Small intestine (tissue), 7 donors: Measurements from ENCODE around the gene URGCP. TPM values are rescaled to one million over a fixed set of nuclear protein-coding genes. Genes with fewer than 3 reads are reported as not detected.

ENCODE experiments used
- DNase-seq, 2 donors: peaks; one replicate each; pipeline versions ENCODE4 v3.0.0 to v3.0.0-alpha.2; 2013
- FAIRE-seq: peaks from 2 replicates; lab custom pipeline; 2012; peaks lifted over from hg19 to GRCh38; lab: Jason Lieb, UNC
- H3K27ac ChIP-seq, 3 donors: one replicate each; pipeline ENCODE4 v1.5.1; 2013; ENCODE audit warnings: low read length in 2 of 3, mild to moderate bottlenecking in 2 of 3, control low read depth in 1 of 3, inconsistent platforms in 1 of 3, low read depth in 1 of 3, moderate library complexity in 1 of 3
- H3K27me3 ChIP-seq, 3 donors: one replicate each; pipeline ENCODE4 v1.6.1; 2013; ENCODE audit warnings: low read length in 3 of 3, inconsistent platforms in 1 of 3; ENCODE audit not compliant: control insufficient read depth in 3 of 3, insufficient read depth in 3 of 3
- H3K36me3 ChIP-seq, 3 donors: one replicate each; pipeline ENCODE4 v1.6.1; 2013; ENCODE audit warnings: low read length in 3 of 3, inconsistent platforms in 1 of 3, low read depth in 1 of 3, mild to moderate bottlenecking in 1 of 3, moderate library complexity in 1 of 3; ENCODE audit not compliant: control insufficient read depth in 3 of 3, insufficient read depth in 2 of 3
- H3K4me1 ChIP-seq, 3 donors: one replicate each; pipeline ENCODE4 v1.6.1; 2013; ENCODE audit warnings: low read length in 2 of 3, inconsistent platforms in 1 of 3, low read depth in 1 of 3, mild to moderate bottlenecking in 1 of 3, moderate library complexity in 1 of 3; ENCODE audit not compliant: control insufficient read depth in 3 of 3, insufficient read depth in 2 of 3
- H3K4me3 ChIP-seq, 3 donors: one replicate each; pipeline ENCODE4 v1.5.1; 2013; ENCODE audit warnings: low read length in 3 of 3, control low read depth in 1 of 3, inconsistent platforms in 1 of 3, low read depth in 1 of 3, mild to moderate bottlenecking in 1 of 3, moderate library complexity in 1 of 3
- H3K9me3 ChIP-seq, 2 donors: one replicate each; pipeline ENCODE4 v1.6.1; 2013; ENCODE audit warnings: low read depth in 1 of 2, low read length in 1 of 2; ENCODE audit not compliant: control insufficient read depth in 2 of 2, insufficient read depth in 1 of 2
- WGBS, 3 donors: extraction: QIAGEN DNeasy Blood & Tissue Kit; methylation state at CpG; one replicate each; pipeline ENCODE4 v1.1.7; 2013; 5-methylcytosine and 5-hydroxymethylcytosine counted together
- polyA plus RNA-seq, 4 donors: library from polyadenylated mRNA; stranded (reverse) in 3 of 4; unstranded in 1 of 4; fragments of 200-250 nt in 3 of 4; fragments of 120-200 nt in 1 of 4; gene quantifications; one replicate each; pipeline versions ENCODE4 v1.2.1 to v1.2.3, GENCODE V29; 2013
- donor health status: healthy with polysubstance abuse.
- donor health status: control.
- donor health status: control.
- donor health status: Bipolar disorder and iron deficiency.
- donor health status: healthy.

The URGCP gene
- polyA plus RNA-seq, 4 donors, result 22.5 to 56.4 (median 45.8) TPM

GRCh38 chr7:43869006-43869866, 37.2 kb downstream of the URGCP start, which contains the start of gene MRPS24:
MRPS24 (minus strand) TSS chr7:43869517; CDS start chr7:43869495, 22 bp downstream.
- Histone ChIP-seq H3K9me3 (no peaks in the 10 kb centered on the region), H3K4me1 (peaks cover 6 to 27% (median 12%) of the 10 kb centered on the region in 3 donors), H3K27ac (peak within 1 kb of the TSS in 2 of 3 donors; percentile 56 to 94), H3K36me3 (peaks cover 4 to 25% (median 5%) of the 10 kb centered on the region in 3 donors), H3K4me3 (peak within 1 kb of the TSS; percentile 68 to 96 (median 87)), H3K27me3 (no peaks in the 10 kb centered on the region)
- DNase-seq (peak; percentile 95 to 98), FAIRE-seq (no peak)
- 1% methylated on average over 58 to 81 of the region's 81 CpGs for WGBS, 3 donors

DNA sequence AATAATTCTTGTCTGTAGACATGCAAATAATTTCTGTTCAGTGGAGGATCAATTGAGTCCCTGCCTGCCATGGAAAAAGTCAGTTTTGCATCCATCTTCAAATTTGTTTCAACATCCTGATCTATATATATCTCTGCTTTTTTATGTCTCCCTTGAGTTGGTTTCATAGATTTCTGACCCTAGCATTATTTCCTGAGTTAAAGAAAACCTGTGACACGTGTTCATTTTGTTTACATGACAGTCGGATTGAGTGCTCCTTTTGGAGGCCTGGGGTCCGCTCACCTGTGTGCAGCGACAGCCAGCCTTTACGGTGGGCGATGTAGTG, 37.8 kb downstream of the URGCP start:
- peaks cover 4 to 21% (median 5%) of the 10 kb centered on the region in 3 donors for H3K36me3 ChIP-seq
- H3K27me3 ChIP-seq, result no peaks in the 10 kb centered on the region
- DNase-seq (peak in 1 of 2 donors; percentile 43), FAIRE-seq (no peak)
- H3K4me3 ChIP-seq, result peak overlapping the region; percentile 68 to 96 (median 87)
- WGBS, 3 donors, result 0 to 3% (median 0%) methylated on average over 6 of the region's 6 CpGs
- H3K9me3 ChIP-seq, result no peaks in the 10 kb centered on the region
- peak overlapping the region in 2 of 3 donors; percentile 2 to 77 for H3K27ac ChIP-seq
- H3K4me1 ChIP-seq, result peaks cover 6 to 23% (median 12%) of the 10 kb centered on the region in 3 donors

GRCh38 chr7:43868181-43868580, 38.2 kb downstream of the URGCP start:
- peak in 1 of 2 donors; percentile 34 for DNase-seq
- Histone ChIP-seq H3K27ac (no peak overlapping the region), H3K4me3 (peak overlapping the region in 1 of 3 donors; percentile 68), H3K36me3 (peaks cover 4 to 21% (median 5%) of the 10 kb centered on the region in 3 donors), H3K9me3 (no peaks in the 10 kb centered on the region), H3K27me3 (no peaks in the 10 kb centered on the region), H3K4me1 (peaks cover 6 to 21% (median 9%) of the 10 kb centered on the region in 3 donors)
- no peak for FAIRE-seq
- 31 to 53% (median 40%) methylated on average over 7 of the region's 7 CpGs for WGBS, 3 donors

DNA sequence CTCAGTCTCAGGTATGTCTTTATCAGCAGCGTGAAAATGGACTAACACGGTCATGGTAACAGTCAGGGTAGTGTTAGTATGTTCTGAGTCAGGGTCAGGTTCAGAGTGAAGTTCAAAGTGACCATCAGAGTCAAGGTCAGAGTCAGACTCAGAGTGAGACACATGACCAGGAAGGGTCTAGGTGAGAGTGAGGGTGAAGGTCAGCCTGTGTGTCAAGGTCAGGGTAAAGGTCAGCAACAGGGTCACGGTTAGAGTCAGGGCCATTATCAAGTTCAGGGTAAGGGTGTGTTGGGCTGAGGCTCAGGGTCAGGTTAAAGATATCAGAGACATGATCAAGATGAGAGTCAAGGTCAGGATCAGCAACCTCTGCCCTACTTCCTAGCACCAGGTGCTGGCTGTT, 41.1 kb downstream of the URGCP start:
- FAIRE-seq (no peak), DNase-seq (no peak)
- 86 to 95% (median 90%) methylated on average over 3 of the region's 3 CpGs for WGBS, 3 donors
- H3K27me3 ChIP-seq, result no peaks in the 10 kb centered on the region
- no peak overlapping the region for H3K27ac ChIP-seq
- peaks cover 4 to 21% (median 5%) of the 10 kb centered on the region in 3 donors for H3K36me3 ChIP-seq
- no peaks in the 10 kb centered on the region for H3K9me3 ChIP-seq
- no peak overlapping the region for H3K4me3 ChIP-seq
- peaks cover 0 to 9% (median 5%) of the 10 kb centered on the region in 3 donors for H3K4me1 ChIP-seq

DNA sequence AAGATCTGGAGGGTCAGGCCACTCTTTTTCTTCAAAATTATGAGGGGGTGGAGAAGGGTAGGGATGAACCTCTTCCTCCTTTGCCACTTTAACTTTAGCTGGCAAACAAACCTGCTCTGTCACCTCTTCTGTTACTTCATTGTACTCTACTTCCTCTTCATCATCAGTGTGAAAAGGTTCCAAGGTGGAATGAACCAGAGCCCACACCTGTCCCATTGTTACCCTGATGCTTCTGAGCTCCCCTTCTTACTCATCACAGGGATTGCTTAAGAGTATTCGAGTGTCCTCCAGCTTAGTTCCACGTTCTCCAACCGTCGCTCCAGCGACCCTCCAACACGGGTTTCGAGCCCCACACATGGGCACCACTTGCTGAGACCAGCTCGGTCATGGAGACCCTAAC, 42.3 kb downstream of the URGCP start:
- H3K4me3 ChIP-seq, result no peak overlapping the region
- peaks cover 4 to 21% (median 5%) of the 10 kb centered on the region in 3 donors for H3K36me3 ChIP-seq
- H3K4me1 ChIP-seq, result peaks cover 0 to 5% (median 3%) of the 10 kb centered on the region in 3 donors
- FAIRE-seq (no peak), DNase-seq (no peak)
- 89 to 94% (median 94%) methylated on average over 8 of the region's 8 CpGs for WGBS, 3 donors
- H3K9me3 ChIP-seq, result no peaks in the 10 kb centered on the region
- H3K27me3 ChIP-seq, result no peaks in the 10 kb centered on the region
- no peak overlapping the region for H3K27ac ChIP-seq

GRCh38 chr7:43856996-43857395, 49.4 kb downstream of the URGCP start:
- no peaks in the 10 kb centered on the region for H3K27me3 ChIP-seq
- no peaks in the 10 kb centered on the region for H3K9me3 ChIP-seq
- no peak for FAIRE-seq
- 68 to 81% (median 79%) methylated on average over 1 of the region's 1 CpG for WGBS, 3 donors
- no peak overlapping the region for H3K27ac ChIP-seq
- no peaks in the 10 kb centered on the region for H3K36me3 ChIP-seq
- H3K4me1 ChIP-seq, result no peaks in the 10 kb centered on the region
- no peak overlapping the region for H3K4me3 ChIP-seq
- no peak for DNase-seq

DNA sequence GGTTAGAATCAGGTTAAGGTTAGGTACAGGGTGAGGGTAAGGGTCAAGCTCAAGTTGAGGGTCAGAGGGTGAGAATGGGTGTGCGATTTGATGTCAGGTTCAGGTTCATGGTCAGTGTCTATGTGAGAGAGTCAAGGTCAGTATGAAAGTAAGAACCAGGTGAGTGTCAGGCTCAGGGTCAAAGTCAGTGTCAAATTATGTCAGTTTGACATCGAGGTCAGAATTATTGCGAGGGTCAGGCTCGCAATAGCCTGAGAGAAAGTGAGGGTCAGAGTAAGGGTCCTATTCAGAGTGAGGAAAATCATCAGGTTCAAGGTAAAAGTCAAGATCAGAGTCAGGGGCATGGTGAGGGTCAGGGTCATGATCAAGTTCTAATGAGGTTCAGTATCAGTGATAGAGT, 50.1 kb downstream of the URGCP start:
- H3K36me3 ChIP-seq, result no peaks in the 10 kb centered on the region
- no peak overlapping the region for H3K27ac ChIP-seq
- WGBS, 3 donors, result 90 to 94% (median 90%) methylated on average over 4 of the region's 4 CpGs
- H3K9me3 ChIP-seq, result no peaks in the 10 kb centered on the region
- H3K4me3 ChIP-seq, result no peak overlapping the region
- DNase-seq (no peak), FAIRE-seq (no peak)
- H3K27me3 ChIP-seq, result no peaks in the 10 kb centered on the region
- no peaks in the 10 kb centered on the region for H3K4me1 ChIP-seq

GRCh38 chr7:43855176-43855575, 51.2 kb downstream of the URGCP start:
- no peak overlapping the region for H3K4me3 ChIP-seq
- H3K27ac ChIP-seq, result no peak overlapping the region
- H3K36me3 ChIP-seq, result no peaks in the 10 kb centered on the region
- no peaks in the 10 kb centered on the region for H3K4me1 ChIP-seq
- H3K9me3 ChIP-seq, result no peaks in the 10 kb centered on the region
- DNase-seq (no peak), FAIRE-seq (no peak)
- H3K27me3 ChIP-seq, result no peaks in the 10 kb centered on the region
